Prostate gland (tissue), 2 donors: ENCODE data around the gene FAM53B. TPM values are rescaled to one million over a fixed set of nuclear protein-coding genes. Genes with fewer than 3 reads are reported as not detected.
"Not testable (repeated sequence)": the region's sequence is repeated elsewhere in the genome, so short reads cannot be mapped to it uniquely, and the experiment has no call there.

Experiments used
- DNase-seq: peaks from one replicate; pipeline ENCODE4 v3.0.0-alpha.2; 2019; ENCODE audit warnings: low spot score
- H3K27ac ChIP-seq, 2 donors: fragments of 200-600 bp; sonication (generic); 2 replicates each; pipeline ENCODE4 v1.5.1; 2017 to 2019
- H3K27me3 ChIP-seq: fragments of 200-600 bp; sonication (generic); replicated peaks from 2 replicates; pipeline ENCODE4 v1.5.1; 2019; ENCODE audit not compliant: insufficient read depth
- H3K36me3 ChIP-seq, 2 donors: fragments of 200-600 bp; sonication (generic); 1 replicate in 1 of 2; 2 replicates in 1 of 2; pipeline versions ENCODE4 v1.5.1 to v1.8.1; 2017 to 2019
- H3K4me1 ChIP-seq: fragments of 200-600 bp; sonication (generic); replicated peaks from 2 replicates; pipeline ENCODE4 v1.5.1; 2019
- H3K4me3 ChIP-seq, 2 donors: fragments of 200-600 bp; sonication (generic); 2 replicates each; pipeline ENCODE4 v1.5.1; 2017 to 2019
- H3K9me3 ChIP-seq: fragments of 200-600 bp; sonication (generic); 2 replicates; pipeline ENCODE4 v1.5.1; 2017
- POLR2A ChIP-seq: fragments of 450-650 bp; IDR thresholded peaks from one replicate; pipeline ENCODE4 v1.6.1; 2016; ENCODE audit warnings: antibody characterized with exemption, mild to moderate bottlenecking
- POLR2AphosphoS5 ChIP-seq: sonication (generic); formaldehyde crosslinking; IDR thresholded peaks from one replicate; pipeline ENCODE4 v1.6.1; 2017; ENCODE audit warnings: antibody characterized with exemption
- WGBS: methylation state at CpG from one replicate; pipeline ENCODE4 v1.1.5; 2018; 5-methylcytosine and 5-hydroxymethylcytosine counted together
- intact Hi-C: fragments of 100-400 bp; cut with DNase I; formaldehyde crosslinking; loops from one replicate; pipeline ENCODE4 v1.14.2; 2022
- total RNA-seq, 2 donors: library from RNA; depleted of rRNA; stranded (reverse); fragments of >200 nt; gene quantifications; one replicate each; pipeline ENCODE4 v1.1.0, GENCODE V29; 2016
- TF ChIP-seq, protein P1 (sequence below), 4 experiments: fragments of 200-600 bp in 2 of 4; fragments of 450-650 bp in 2 of 4; sonication (generic) in 2 of 4; IDR thresholded peaks; 1 replicate in 3 of 4; 2 replicates in 1 of 4; pipeline ENCODE4 v1.5.1; 2016 to 2019; ENCODE audit warnings: antibody characterized with exemption in 4 of 4, mild to moderate bottlenecking in 2 of 4, moderate library complexity in 2 of 4

The FAM53B gene, protein sequence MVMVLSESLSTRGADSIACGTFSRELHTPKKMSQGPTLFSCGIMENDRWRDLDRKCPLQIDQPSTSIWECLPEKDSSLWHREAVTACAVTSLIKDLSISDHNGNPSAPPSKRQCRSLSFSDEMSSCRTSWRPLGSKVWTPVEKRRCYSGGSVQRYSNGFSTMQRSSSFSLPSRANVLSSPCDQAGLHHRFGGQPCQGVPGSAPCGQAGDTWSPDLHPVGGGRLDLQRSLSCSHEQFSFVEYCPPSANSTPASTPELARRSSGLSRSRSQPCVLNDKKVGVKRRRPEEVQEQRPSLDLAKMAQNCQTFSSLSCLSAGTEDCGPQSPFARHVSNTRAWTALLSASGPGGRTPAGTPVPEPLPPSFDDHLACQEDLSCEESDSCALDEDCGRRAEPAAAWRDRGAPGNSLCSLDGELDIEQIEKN
- 100 to 1,000 TPM in 1 of 2 donors, 10 to 100 TPM in 1; 28.9 to 101 TPM for total RNA-seq

GRCh38 chr10:124744102-124745050 is at the start of gene FAM53B:
FAM53B (minus strand) TSS chr10:124744378; CDS start chr10:124706713, 37,665 bp downstream.
- DNase-seq: peak; percentile 80
- no peaks in the 10 kb centered on the region for H3K9me3 ChIP-seq
- H3K4me1 ChIP-seq: peaks cover 16% of the 10 kb centered on the region
- intact Hi-C loops: loop anchor here (2.0 to 5.0 kb wide), 4 partner anchors 48 to 204 kb away; partner anchors contain the start of gene EEF1AKMT2
- under 1% methylated on average over 39 of the region's 100 CpGs for WGBS
- H3K27ac ChIP-seq: peak within 1 kb of the TSS; percentile 82 to 85
- TF ChIP-seq POLR2A: peak; percentile 8
- TF ChIP-seq POLR2AphosphoS5: peak; percentile 66
- TF ChIP-seq, protein P1, sequence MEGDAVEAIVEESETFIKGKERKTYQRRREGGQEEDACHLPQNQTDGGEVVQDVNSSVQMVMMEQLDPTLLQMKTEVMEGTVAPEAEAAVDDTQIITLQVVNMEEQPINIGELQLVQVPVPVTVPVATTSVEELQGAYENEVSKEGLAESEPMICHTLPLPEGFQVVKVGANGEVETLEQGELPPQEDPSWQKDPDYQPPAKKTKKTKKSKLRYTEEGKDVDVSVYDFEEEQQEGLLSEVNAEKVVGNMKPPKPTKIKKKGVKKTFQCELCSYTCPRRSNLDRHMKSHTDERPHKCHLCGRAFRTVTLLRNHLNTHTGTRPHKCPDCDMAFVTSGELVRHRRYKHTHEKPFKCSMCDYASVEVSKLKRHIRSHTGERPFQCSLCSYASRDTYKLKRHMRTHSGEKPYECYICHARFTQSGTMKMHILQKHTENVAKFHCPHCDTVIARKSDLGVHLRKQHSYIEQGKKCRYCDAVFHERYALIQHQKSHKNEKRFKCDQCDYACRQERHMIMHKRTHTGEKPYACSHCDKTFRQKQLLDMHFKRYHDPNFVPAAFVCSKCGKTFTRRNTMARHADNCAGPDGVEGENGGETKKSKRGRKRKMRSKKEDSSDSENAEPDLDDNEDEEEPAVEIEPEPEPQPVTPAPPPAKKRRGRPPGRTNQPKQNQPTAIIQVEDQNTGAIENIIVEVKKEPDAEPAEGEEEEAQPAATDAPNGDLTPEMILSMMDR (IDR thresholded peaks at IDR 0.05): peak in 2 of 4 experiments; percentile 34 to 58
- H3K4me3 ChIP-seq: peak within 1 kb of the TSS; percentile 54
- no peaks in the 10 kb centered on the region for H3K36me3 ChIP-seq
- no peaks in the 10 kb centered on the region for H3K27me3 ChIP-seq

GRCh38 chr10:124792998-124793352 is 48.8 kb upstream of the FAM53B start:
- Histone ChIP-seq H3K27me3 (no peaks in the 10 kb centered on the region), H3K36me3 (no peaks in the 10 kb centered on the region), H3K4me3 (no peak overlapping the region), H3K27ac (no peak overlapping the region), H3K9me3 (no peaks in the 10 kb centered on the region), H3K4me1 (no peaks in the 10 kb centered on the region)
- WGBS: 95% methylated on average over 11 of the region's 11 CpGs
- intact Hi-C loops: loop anchor here (5.0 kb wide), 1 partner anchor 46 kb away; no protein-coding TSS in a partner anchor
- no peak for DNase-seq
- TF ChIP-seq POLR2A: no peak
- TF ChIP-seq, protein P1 (IDR thresholded peaks at IDR 0.05): no peak
- no peak for TF ChIP-seq POLR2AphosphoS5

DNA sequence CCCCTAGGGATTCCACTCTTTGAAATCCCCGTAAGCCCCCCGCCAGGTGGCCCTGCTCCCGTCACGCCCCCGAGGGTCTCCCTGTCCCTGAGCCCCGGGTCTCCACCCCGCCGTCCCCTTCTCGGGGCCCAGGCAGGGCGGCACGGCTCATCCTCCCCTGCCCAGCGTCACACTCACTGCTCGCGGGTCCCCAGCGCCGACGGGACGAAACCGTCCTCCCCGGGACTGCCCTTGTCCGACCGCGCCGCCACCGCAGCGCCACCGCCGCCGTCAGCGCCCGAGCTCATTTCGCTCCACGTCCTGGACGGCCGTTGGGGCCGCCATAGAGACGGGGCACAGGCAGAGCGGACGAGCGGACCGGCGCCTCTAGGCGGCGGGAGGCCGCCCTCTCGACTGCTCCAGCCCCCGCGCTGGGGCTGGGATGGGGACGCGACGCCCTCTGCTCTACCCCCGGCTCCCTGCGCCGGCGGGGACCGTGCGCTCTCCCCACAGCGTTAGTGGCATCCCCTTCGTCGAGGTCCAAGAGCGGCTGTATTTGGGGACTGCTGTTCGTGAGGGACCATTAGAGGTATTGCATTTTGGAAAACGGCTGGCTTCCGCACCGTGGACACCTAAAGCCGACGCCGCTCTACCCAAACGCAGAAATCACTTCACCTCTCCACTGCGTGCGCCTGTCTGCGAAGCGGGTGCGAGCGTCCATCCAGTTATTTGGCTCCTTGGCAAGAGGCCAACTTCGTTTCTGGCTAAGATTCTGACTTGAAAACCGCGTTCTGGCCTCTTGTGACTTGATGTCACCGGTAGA is 47.6 kb upstream of the FAM53B start, which contains the start of gene EEF1AKMT2:
Gene EEF1AKMT2 (minus strand): TSS at position 341 of the 802 bp plus-strand sequence. CDS start 54 bp downstream, at position 287.
- peak within 1 kb of the TSS; percentile 78 to 97 for H3K4me3 ChIP-seq
- TF ChIP-seq, protein P1 (IDR thresholded peaks at IDR 0.05): peak; percentile 48 to 73 (median 60)
- peak; percentile 41 for TF ChIP-seq POLR2A
- TF ChIP-seq POLR2AphosphoS5: peak; percentile 39
- H3K27ac ChIP-seq: peak within 1 kb of the TSS; percentile 81 to 85
- H3K9me3 ChIP-seq: no peaks in the 10 kb centered on the region
- peak; percentile 75 for DNase-seq
- no peaks in the 10 kb centered on the region for H3K36me3 ChIP-seq
- under 1% methylated on average over 44 of the region's 79 CpGs for WGBS
- intact Hi-C loops: loop anchor here (5.0 kb wide), 1 partner anchor 44 kb away; no protein-coding TSS in a partner anchor
- no peaks in the 10 kb centered on the region for H3K4me1 ChIP-seq
- H3K27me3 ChIP-seq: no peaks in the 10 kb centered on the region

DNA sequence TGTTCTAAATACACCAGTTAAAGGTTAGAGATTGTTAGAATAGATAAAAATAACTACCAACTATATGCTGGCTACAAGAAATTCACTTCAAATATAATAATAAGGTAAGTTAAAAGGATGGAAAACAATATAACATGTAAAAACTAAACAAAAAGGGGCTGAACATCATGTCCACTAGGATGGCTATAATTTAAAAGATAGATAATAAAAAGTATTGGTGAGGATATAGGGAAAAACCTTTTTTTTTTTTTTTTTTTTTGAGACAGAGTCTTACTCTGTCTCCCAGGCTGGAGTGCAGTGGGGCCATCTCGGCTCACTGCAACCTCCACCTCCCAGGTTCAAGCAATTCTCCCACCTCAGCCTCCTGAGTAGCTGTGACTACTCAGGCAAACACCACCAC is 38.7 kb upstream of the FAM53B start:
- H3K27me3 ChIP-seq, H3K4me1 ChIP-seq, H3K36me3 ChIP-seq, DNase-seq, H3K4me3 ChIP-seq, H3K27ac ChIP-seq, H3K9me3 ChIP-seq, intact Hi-C loops: not testable (repeated sequence)
- 100% methylated on average over 1 of the region's 1 CpG for WGBS
